AG04450 (cell line): ENCODE measurements around the gene SKIL. TPM values are rescaled to one million over a fixed set of nuclear protein-coding genes. Genes with fewer than 3 reads are reported as not detected.

Experiments
- CTCF ChIA-PET: fragments of 300-600, 350-600 bp; formaldehyde crosslinking; extraction: SDS; loops from one replicate; lab custom pipeline; 2022; ENCODE audit warnings: antibody characterized with exemption, inconsistent platforms; lab: Charles Lee
- POLR2A ChIA-PET: fragments of 350-600 bp; formaldehyde crosslinking; extraction: SDS; loops from one replicate; lab custom pipeline; 2021; ENCODE audit warnings: antibody characterized with exemption, inconsistent platforms; lab: Yijun Ruan, JAX
- DNase-seq: peaks from one replicate; pipeline ENCODE4 v3.0.0-alpha.2; 2011; ENCODE audit warnings: low read depth, low spot score
- H3K27ac ChIP-seq: one replicate; pipeline ENCODE4 v1.5.1; 2012; ENCODE audit warnings: low read depth, low read length, control low read depth
- H3K27me3 ChIP-seq: one replicate; pipeline ENCODE4 v1.6.0; 2012; ENCODE audit warnings: low read length; ENCODE audit not compliant: control insufficient read depth, insufficient read depth
- H3K4me3 ChIP-seq: 2 replicates; pipeline ENCODE4 v1.5.1; 2011; ENCODE audit warnings: mild to moderate bottlenecking, low read depth, low read length, control low read depth
- H3K9me3 ChIP-seq: 2 replicates; pipeline ENCODE4 v1.5.1; 2012; ENCODE audit warnings: low read length; ENCODE audit not compliant: control insufficient read depth, insufficient read depth
- polyA plus RNA-seq: library from polyadenylated mRNA; depleted of rRNA; stranded (reverse); fragments of >200 nt; gene quantifications from 2 replicates; pipeline ENCODE4 v1.2.3, GENCODE V29; 2011
- TF ChIP-seq, protein P1 (sequence below): IDR thresholded peaks from 2 replicates; pipeline ENCODE4 v1.5.1; 2011; ENCODE audit warnings: low read depth, low read length, control low read depth, inconsistent platforms

SKIL gene
- polyA plus RNA-seq, 1 experiment: 18.3 TPM

DNA sequence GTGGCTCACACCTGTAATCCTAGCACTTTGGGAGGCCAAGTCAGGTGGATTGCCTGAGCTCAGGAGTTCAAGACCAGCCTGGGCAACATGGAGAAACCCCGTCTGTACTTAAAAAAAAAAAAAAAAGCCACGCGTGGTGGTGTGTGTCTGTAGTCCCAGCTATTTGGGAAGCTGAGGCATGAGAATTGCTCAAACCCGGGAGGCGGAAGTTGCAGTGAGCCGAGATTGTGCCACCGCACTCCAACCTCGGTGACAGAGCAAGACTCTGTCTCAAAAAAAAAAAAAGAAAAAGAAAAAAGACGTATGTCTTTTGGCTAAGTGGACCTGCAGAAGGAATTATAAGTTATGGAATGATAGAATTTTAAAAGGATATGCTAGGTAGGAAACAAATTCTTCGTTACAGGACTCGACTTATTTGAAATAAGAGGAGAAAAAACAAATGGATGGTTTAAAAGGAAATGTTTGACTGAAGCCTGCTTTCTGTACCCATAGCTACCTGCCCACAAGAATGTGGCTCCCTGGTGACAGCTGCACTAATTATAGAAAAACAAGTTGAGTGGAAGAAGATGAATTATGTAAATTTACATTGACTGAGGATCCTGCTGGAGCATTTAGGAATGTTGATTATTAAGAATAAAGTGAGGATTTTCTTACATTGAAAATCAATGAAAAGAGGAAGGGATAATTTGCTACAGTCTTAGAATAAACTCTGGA lies 36.0 kb upstream of the SKIL start:
- TF ChIP-seq, protein P1, sequence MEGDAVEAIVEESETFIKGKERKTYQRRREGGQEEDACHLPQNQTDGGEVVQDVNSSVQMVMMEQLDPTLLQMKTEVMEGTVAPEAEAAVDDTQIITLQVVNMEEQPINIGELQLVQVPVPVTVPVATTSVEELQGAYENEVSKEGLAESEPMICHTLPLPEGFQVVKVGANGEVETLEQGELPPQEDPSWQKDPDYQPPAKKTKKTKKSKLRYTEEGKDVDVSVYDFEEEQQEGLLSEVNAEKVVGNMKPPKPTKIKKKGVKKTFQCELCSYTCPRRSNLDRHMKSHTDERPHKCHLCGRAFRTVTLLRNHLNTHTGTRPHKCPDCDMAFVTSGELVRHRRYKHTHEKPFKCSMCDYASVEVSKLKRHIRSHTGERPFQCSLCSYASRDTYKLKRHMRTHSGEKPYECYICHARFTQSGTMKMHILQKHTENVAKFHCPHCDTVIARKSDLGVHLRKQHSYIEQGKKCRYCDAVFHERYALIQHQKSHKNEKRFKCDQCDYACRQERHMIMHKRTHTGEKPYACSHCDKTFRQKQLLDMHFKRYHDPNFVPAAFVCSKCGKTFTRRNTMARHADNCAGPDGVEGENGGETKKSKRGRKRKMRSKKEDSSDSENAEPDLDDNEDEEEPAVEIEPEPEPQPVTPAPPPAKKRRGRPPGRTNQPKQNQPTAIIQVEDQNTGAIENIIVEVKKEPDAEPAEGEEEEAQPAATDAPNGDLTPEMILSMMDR: no peak
- Histone ChIP-seq H3K9me3 (no peaks in the 10 kb centered on the region), H3K4me3 (no peak overlapping the region), H3K27ac (no peak overlapping the region), H3K27me3 (no peaks in the 10 kb centered on the region)
- ChIA-PET CTCF (interaction anchor here (0.7 to 0.9 kb wide), 3 partner anchors 12 to 490 kb away, joined by 3 to 4 read pairs (median 3); no protein-coding TSS in a partner anchor), POLR2A (no interaction called here)
- DNase-seq: no peak

DNA sequence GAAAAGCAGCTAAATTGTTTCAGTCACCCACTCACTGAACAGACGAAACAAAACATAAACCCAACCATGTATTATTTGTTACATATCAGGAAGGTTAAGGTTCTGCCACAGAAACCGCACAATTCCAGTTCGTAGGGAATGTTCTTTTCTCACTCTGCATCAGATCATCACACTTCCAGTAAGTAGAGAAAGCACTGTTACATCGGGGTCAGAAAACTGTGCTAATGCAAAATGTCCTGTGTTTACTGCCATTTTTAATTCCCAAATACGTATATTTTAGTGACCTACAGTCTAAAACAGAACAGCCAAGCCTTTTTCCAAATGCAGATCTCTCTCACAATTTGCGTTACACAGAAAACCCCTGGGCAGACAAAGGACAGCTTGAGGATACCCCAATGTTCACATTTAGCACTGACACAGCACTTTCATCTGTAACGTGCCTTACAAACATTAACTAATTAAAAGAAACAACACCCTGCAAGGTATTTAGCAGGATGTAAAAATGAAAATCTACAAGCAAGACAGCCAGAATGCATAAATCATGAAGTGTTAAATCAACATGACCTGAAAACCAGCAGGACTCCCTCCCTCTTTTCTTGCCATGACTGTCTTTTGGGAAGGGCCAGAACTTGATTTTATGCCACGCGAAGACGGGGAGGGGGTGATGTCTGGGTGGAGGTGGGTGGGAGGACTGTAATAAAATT lies 34.8 kb upstream of the SKIL start:
- TF ChIP-seq, protein P1: no peak
- no peak overlapping the region for H3K4me3 ChIP-seq
- peaks cover 7% of the 10 kb centered on the region for H3K9me3 ChIP-seq
- no peaks in the 10 kb centered on the region for H3K27me3 ChIP-seq
- H3K27ac ChIP-seq: no peak overlapping the region
- DNase-seq: no peak
- CTCF ChIA-PET: interaction anchor here (1.0 kb wide), 1 partner anchor 14 kb away, joined by 4 read pairs; no protein-coding TSS in a partner anchor
- POLR2A ChIA-PET: no interaction called here

DNA sequence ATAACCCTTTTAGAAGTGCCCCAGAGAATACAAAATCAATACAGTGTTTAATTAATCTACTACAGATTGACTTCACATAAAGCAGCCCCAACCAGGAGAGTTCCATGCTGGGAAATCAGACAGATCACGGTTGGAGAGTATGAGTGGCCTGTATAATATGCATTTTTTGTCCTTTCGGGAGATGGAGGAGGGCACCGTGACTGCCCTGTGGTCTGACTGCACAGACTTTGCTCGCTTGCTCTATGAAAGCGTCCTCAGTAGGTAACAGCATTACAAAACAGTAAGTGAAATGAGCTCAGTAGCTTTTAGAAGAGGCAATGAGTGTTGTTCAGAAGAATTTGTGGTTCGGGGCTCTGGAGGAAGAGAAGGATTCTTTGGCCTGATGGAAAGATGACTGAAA lies 34.2 kb upstream of the SKIL start:
- no peak for DNase-seq
- ChIA-PET POLR2A (no interaction called here), CTCF (no interaction called here)
- Histone ChIP-seq H3K27ac (no peak overlapping the region), H3K27me3 (no peaks in the 10 kb centered on the region), H3K9me3 (peaks cover 8% of the 10 kb centered on the region), H3K4me3 (no peak overlapping the region)
- TF ChIP-seq, protein P1: no peak

DNA sequence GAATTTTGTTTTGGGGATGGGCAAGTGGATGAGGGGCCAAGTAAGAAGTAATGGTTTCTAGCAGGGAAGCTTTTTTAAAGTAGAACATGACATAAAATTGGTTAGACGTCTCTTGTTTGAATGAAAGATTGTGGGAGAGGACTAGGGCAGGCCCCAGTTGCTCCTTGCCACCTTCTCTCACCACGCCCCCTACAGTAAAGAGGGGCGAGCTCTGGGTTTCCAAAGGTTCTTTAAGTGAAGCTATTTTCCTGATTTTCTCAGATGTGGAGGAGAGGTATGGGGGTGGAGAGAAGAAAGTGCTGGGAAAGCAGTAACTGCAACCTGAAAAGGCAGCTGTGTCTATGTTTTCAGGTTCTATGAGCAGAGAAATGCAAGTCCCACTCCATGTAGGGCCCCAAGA lies 32.6 kb upstream of the SKIL start:
- ChIA-PET CTCF (interaction anchor here (1.0 to 1.1 kb wide), 2 partner anchors 15 to 524 kb away, joined by 3 to 4 read pairs; no protein-coding TSS in a partner anchor), POLR2A (interaction anchor here (0.7 kb wide), 1 partner anchor 32 kb away, joined by 3 read pairs; no protein-coding TSS in a partner anchor)
- TF ChIP-seq, protein P1: no peak
- no peak for DNase-seq
- Histone ChIP-seq H3K27me3 (no peaks in the 10 kb centered on the region), H3K27ac (no peak overlapping the region), H3K9me3 (peaks cover 8% of the 10 kb centered on the region), H3K4me3 (no peak overlapping the region)
